ENCODE results near the gene GRB7. TPM values are rescaled to one million over a fixed set of nuclear protein-coding genes. Genes with fewer than 3 reads are reported as not detected.

GRB7 gene
- total RNA-seq (1 to 10 TPM in 1 of 9 donors, under 1 TPM in 4, not detected in 4; 0.06 to 1.2 (median 0.25) TPM), polyA plus RNA-seq (under 1 TPM in 2 of 3 donors, not detected in 1; 0.17 to 0.56 TPM)
- long read RNA-seq, donor 1: 0 reads
- long read RNA-seq, donor 2: 0 reads
- long read RNA-seq, donor 3: 0 reads
- long read RNA-seq, donor 4, partial matches to known transcripts: 0 of 1 reads
- long read RNA-seq, donor 4, other reads (novel, unspliced or antisense): 1 of 1 reads
- long read RNA-seq, donor 5: 0 reads
- long read RNA-seq, donor 6, partial matches to known transcripts: 0 of 1 reads
- long read RNA-seq, donor 6, other reads (novel, unspliced or antisense): 1 of 1 reads
- long read RNA-seq, donor 7: 0 reads
- long read RNA-seq, donor 8, partial matches to known transcripts: 0 of 1 reads
- long read RNA-seq, donor 8, other reads (novel, unspliced or antisense): 0 of 1 reads
- long read RNA-seq, donor 9: 0 reads
- long read RNA-seq, donor 10: 0 reads

GRCh38 chr17:39737760-39738567, at the start of gene GRB7:
Gene GRB7, plus strand, starts transcription at chr17:39737938. Its CDS starts 4,364 bp downstream, at chr17:39742302.
- TF ChIP-seq POLR2A (IDR thresholded peaks at IDR 0.05): no peak
- TF ChIP-seq CTCF (IDR thresholded peaks at IDR 0.05): no peak
- H3K36me3 ChIP-seq (replicated peaks in 1 of 2): no peaks in the 10 kb centered on the region
- intact Hi-C loops (cut with DNase I): no loop called here
- H3K4me1 ChIP-seq (replicated peaks in 1 of 2): peaks cover 7 to 20% of the 10 kb centered on the region in 2 donors
- H3K9me3 ChIP-seq (replicated peaks in 1 of 3): no peaks in the 10 kb centered on the region
- WGBS, 4 donors: 5 to 9% (median 9%) methylated on average over 17 to 34 of the region's 34 CpGs
- no peak within 1 kb of the TSS for H3K27ac ChIP-seq
- peaks cover 40% of the 10 kb centered on the region for H3K27me3 ChIP-seq
- peak within 1 kb of the TSS in 1 of 4 donors; percentile 37 for H3K4me3 ChIP-seq
- DNase-seq: peak in 1 of 7 donors; percentile 23

GRCh38 chr17:39688475-39688835, 49.3 kb upstream of the GRB7 start:
- H3K9me3 ChIP-seq (replicated peaks in 1 of 3): no peaks in the 10 kb centered on the region
- H3K4me1 ChIP-seq (replicated peaks in 1 of 2): peaks cover 8 to 14% of the 10 kb centered on the region in 2 donors
- intact Hi-C loops (cut with DNase I): no loop called here
- peak overlapping the region in 2 of 5 donors; percentile 54 to 93 for H3K27ac ChIP-seq
- no peak for DNase-seq
- WGBS, 4 donors: 14 to 19% (median 17%) methylated on average over 6 of the region's 6 CpGs
- H3K4me3 ChIP-seq: peak overlapping the region in 3 of 4 donors; percentile 27 to 66 (median 44)
- no peaks in the 10 kb centered on the region for H3K36me3 ChIP-seq (replicated peaks in 1 of 2)
- no peaks in the 10 kb centered on the region for H3K27me3 ChIP-seq
- TF ChIP-seq CTCF (IDR thresholded peaks at IDR 0.05) (no peak), POLR2A (IDR thresholded peaks at IDR 0.05) (no peak)

- Histone ChIP-seq H3K4me3 (peak overlapping the region in 1 of 4 donors; percentile 66), H3K4me1 (replicated peaks in 1 of 2) (peaks cover 8 to 14% of the 10 kb centered on the region in 2 donors), H3K27ac (no peak overlapping the region), H3K27me3 (no peaks in the 10 kb centered on the region), H3K36me3 (replicated peaks in 1 of 2) (no peaks in the 10 kb centered on the region), H3K9me3 (replicated peaks in 1 of 3) (no peaks in the 10 kb centered on the region)
- no peak for DNase-seq
- WGBS, 4 donors: 46 to 58% (median 51%) methylated on average over 3 of the region's 3 CpGs
- intact Hi-C loops (cut with DNase I): no loop called here
- TF ChIP-seq POLR2A (IDR thresholded peaks at IDR 0.05) (no peak), CTCF (IDR thresholded peaks at IDR 0.05) (no peak)
Observed at GRCh38 chr17:39688945-39689344, 48.8 kb upstream of the GRB7 start.

- Histone ChIP-seq H3K27ac (no peak overlapping the region), H3K9me3 (replicated peaks in 1 of 3) (no peaks in the 10 kb centered on the region), H3K4me1 (replicated peaks in 1 of 2) (no peaks in the 10 kb centered on the region), H3K27me3 (peaks cover 7% of the 10 kb centered on the region), H3K36me3 (replicated peaks in 1 of 2) (no peaks in the 10 kb centered on the region), H3K4me3 (no peak overlapping the region)
- no peak for DNase-seq
- 86 to 96% (median 87%) methylated on average over 5 of the region's 5 CpGs for WGBS, 4 donors
- intact Hi-C loops (cut with DNase I): no loop called here
- TF ChIP-seq POLR2A (IDR thresholded peaks at IDR 0.05): no peak
- TF ChIP-seq CTCF (IDR thresholded peaks at IDR 0.05): no peak
Observed at GRCh38 chr17:39694593-39694992, 43.1 kb upstream of the GRB7 start.
